ENCODE results near the gene BST2. TPM values are rescaled to one million over a fixed set of nuclear protein-coding genes. Genes with fewer than 3 reads are reported as not detected.
A peak's percentile ranks its signal among the peaks of the same experiment; 100 is the strongest.

The BST2 gene
- total and polyA plus RNA-seq, 5 donors from 2014 or later = 45.6 to 175 (median 157) TPM

- H3K4me3 Mint-ChIP-seq = peak overlapping the region in 2 of 4 donors; percentile 15 to 44
- Histone ChIP-seq H3K27me3 (ENCODE audit: control insufficient read depth, insufficient read depth, low read length) (no peaks in the 10 kb centered on the region), H3K27ac (ENCODE audit: insufficient read depth, low read length, poor library complexity, severe bottlenecking) (no peak overlapping the region), H3K4me3 (ENCODE audit: low read depth, low read length) (no peak overlapping the region), H3K36me3 (ENCODE audit: control insufficient read depth, insufficient read depth, low read length) (peaks cover 33% of the 10 kb centered on the region), H3K9me3 (ENCODE audit: control insufficient read depth in 2 of 2, low read length in 2 of 2) (no peaks in the 10 kb centered on the region), H3K4me1 (ENCODE audit: control insufficient read depth, insufficient read depth, low read length, poor library complexity, severe bottlenecking) (peaks cover 8% of the 10 kb centered on the region)
- no peaks in the 10 kb centered on the region for H3K27me3 Mint-ChIP-seq
- H3K4me1 Mint-ChIP-seq = peaks cover 0 to 16% (median 10%) of the 10 kb centered on the region in 4 donors
- no peak for DNase-seq
- no peaks in the 10 kb centered on the region for H3K9me3 Mint-ChIP-seq
- peaks cover 24% of the 10 kb centered on the region for H3K36me3 Mint-ChIP-seq
- no peak overlapping the region for H3K27ac Mint-ChIP-seq
- ATAC-seq (ENCODE audit: low read depth in 2 of 2) = no peak
These were observed 9.7 kb upstream of the BST2 start for GRCh38 chr19:17415121-17415520.

- Histone ChIP-seq H3K36me3 (ENCODE audit: control insufficient read depth, insufficient read depth, low read length) (peaks cover 33% of the 10 kb centered on the region), H3K9me3 (ENCODE audit: control insufficient read depth in 2 of 2, low read length in 2 of 2) (no peaks in the 10 kb centered on the region), H3K27ac (ENCODE audit: insufficient read depth, low read length, poor library complexity, severe bottlenecking) (no peak overlapping the region), H3K4me1 (ENCODE audit: control insufficient read depth, insufficient read depth, low read length, poor library complexity, severe bottlenecking) (peaks cover 2% of the 10 kb centered on the region), H3K27me3 (ENCODE audit: control insufficient read depth, insufficient read depth, low read length) (no peaks in the 10 kb centered on the region), H3K4me3 (ENCODE audit: low read depth, low read length) (no peak overlapping the region)
- peaks cover 0 to 12% (median 6%) of the 10 kb centered on the region in 4 donors for H3K4me1 Mint-ChIP-seq
- H3K27ac Mint-ChIP-seq = no peak overlapping the region
- ATAC-seq (ENCODE audit: low read depth in 2 of 2) (no peak), DNase-seq (no peak)
- H3K27me3 Mint-ChIP-seq = no peaks in the 10 kb centered on the region
- H3K36me3 Mint-ChIP-seq = peaks cover 24% of the 10 kb centered on the region
- no peak overlapping the region for H3K4me3 Mint-ChIP-seq
- H3K9me3 Mint-ChIP-seq = no peaks in the 10 kb centered on the region
These were observed 8.7 kb upstream of the BST2 start for GRCh38 chr19:17414097-17414496.

GRCh38 chr19:17411801-17412200 is 6.4 kb upstream of the BST2 start:
- no peak overlapping the region for H3K27ac Mint-ChIP-seq
- Histone ChIP-seq H3K27ac (ENCODE audit: insufficient read depth, low read length, poor library complexity, severe bottlenecking) (no peak overlapping the region), H3K27me3 (ENCODE audit: control insufficient read depth, insufficient read depth, low read length) (no peaks in the 10 kb centered on the region), H3K4me1 (ENCODE audit: control insufficient read depth, insufficient read depth, low read length, poor library complexity, severe bottlenecking) (peaks cover 11% of the 10 kb centered on the region), H3K9me3 (ENCODE audit: control insufficient read depth in 2 of 2, low read length in 2 of 2) (no peaks in the 10 kb centered on the region), H3K4me3 (ENCODE audit: low read depth, low read length) (no peak overlapping the region), H3K36me3 (ENCODE audit: control insufficient read depth, insufficient read depth, low read length) (peaks cover 33% of the 10 kb centered on the region)
- DNase-seq = no peak
- ATAC-seq (ENCODE audit: low read depth in 2 of 2) = no peak
- H3K36me3 Mint-ChIP-seq = peaks cover 20% of the 10 kb centered on the region
- no peaks in the 10 kb centered on the region for H3K27me3 Mint-ChIP-seq
- peak overlapping the region in 1 of 4 donors; percentile 35 for H3K4me3 Mint-ChIP-seq
- peaks cover 6 to 22% (median 11%) of the 10 kb centered on the region in 4 donors for H3K4me1 Mint-ChIP-seq
- H3K9me3 Mint-ChIP-seq = no peaks in the 10 kb centered on the region

GRCh38 chr19:17409990-17410389 is 4.6 kb upstream of the BST2 start:
- peaks cover 6 to 35% (median 11%) of the 10 kb centered on the region in 4 donors for H3K4me1 Mint-ChIP-seq
- no peaks in the 10 kb centered on the region for H3K27me3 ChIP-seq (ENCODE audit: control insufficient read depth, insufficient read depth, low read length)
- H3K27ac Mint-ChIP-seq = peak overlapping the region in 1 of 3 donors; percentile 91
- H3K27ac ChIP-seq (ENCODE audit: insufficient read depth, low read length, poor library complexity, severe bottlenecking) = no peak overlapping the region
- H3K27me3 Mint-ChIP-seq = no peaks in the 10 kb centered on the region
- H3K4me1 ChIP-seq (ENCODE audit: control insufficient read depth, insufficient read depth, low read length, poor library complexity, severe bottlenecking) = peaks cover 28% of the 10 kb centered on the region
- DNase-seq (no peak), ATAC-seq (ENCODE audit: low read depth in 2 of 2) (no peak)
- peak overlapping the region in 3 of 4 donors; percentile 15 to 62 (median 54) for H3K4me3 Mint-ChIP-seq
- H3K9me3 ChIP-seq (ENCODE audit: control insufficient read depth in 2 of 2, low read length in 2 of 2) = no peaks in the 10 kb centered on the region
- H3K36me3 Mint-ChIP-seq = peaks cover 12% of the 10 kb centered on the region
- no peak overlapping the region for H3K4me3 ChIP-seq (ENCODE audit: low read depth, low read length)
- no peaks in the 10 kb centered on the region for H3K9me3 Mint-ChIP-seq
- H3K36me3 ChIP-seq (ENCODE audit: control insufficient read depth, insufficient read depth, low read length) = peaks cover 30% of the 10 kb centered on the region

- Mint-ChIP-seq H3K4me1 (peaks cover 10 to 50% (median 11%) of the 10 kb centered on the region in 4 donors), H3K4me3 (peak overlapping the region; percentile 93 to 99 (median 94)), H3K36me3 (no peaks in the 10 kb centered on the region), H3K9me3 (no peaks in the 10 kb centered on the region), H3K27ac (peak overlapping the region; percentile 93 to 98 (median 94)), H3K27me3 (no peaks in the 10 kb centered on the region)
- Histone ChIP-seq H3K9me3 (ENCODE audit: control insufficient read depth in 2 of 2, low read length in 2 of 2) (no peaks in the 10 kb centered on the region), H3K4me3 (ENCODE audit: low read depth, low read length) (peak overlapping the region; percentile 90), H3K36me3 (ENCODE audit: control insufficient read depth, insufficient read depth, low read length) (peaks cover 12% of the 10 kb centered on the region), H3K27me3 (ENCODE audit: control insufficient read depth, insufficient read depth, low read length) (no peaks in the 10 kb centered on the region), H3K4me1 (ENCODE audit: control insufficient read depth, insufficient read depth, low read length, poor library complexity, severe bottlenecking) (peaks cover 44% of the 10 kb centered on the region), H3K27ac (ENCODE audit: insufficient read depth, low read length, poor library complexity, severe bottlenecking) (peak overlapping the region; percentile 87)
- ATAC-seq (ENCODE audit: low read depth in 2 of 2) = no peak
- no peak for DNase-seq
These were observed 1.4 kb upstream of the BST2 start for GRCh38 chr19:17406887-17407196.

- peak overlapping the region; percentile 90 for H3K4me3 ChIP-seq (ENCODE audit: low read depth, low read length)
- H3K27me3 ChIP-seq (ENCODE audit: control insufficient read depth, insufficient read depth, low read length) = no peaks in the 10 kb centered on the region
- H3K27ac ChIP-seq (ENCODE audit: insufficient read depth, low read length, poor library complexity, severe bottlenecking) = peak overlapping the region; percentile 87
- no peaks in the 10 kb centered on the region for H3K9me3 ChIP-seq (ENCODE audit: control insufficient read depth in 2 of 2, low read length in 2 of 2)
- no peaks in the 10 kb centered on the region for H3K9me3 Mint-ChIP-seq
- H3K36me3 Mint-ChIP-seq = no peaks in the 10 kb centered on the region
- peaks cover 9% of the 10 kb centered on the region for H3K36me3 ChIP-seq (ENCODE audit: control insufficient read depth, insufficient read depth, low read length)
- ATAC-seq (ENCODE audit: low read depth in 2 of 2) (peak in 1 of 2 donors; percentile 18), DNase-seq (peak in 1 of 3 donors; percentile 49)
- no peaks in the 10 kb centered on the region for H3K27me3 Mint-ChIP-seq
- peaks cover 44% of the 10 kb centered on the region for H3K4me1 ChIP-seq (ENCODE audit: control insufficient read depth, insufficient read depth, low read length, poor library complexity, severe bottlenecking)
- peak overlapping the region; percentile 93 to 98 (median 94) for H3K27ac Mint-ChIP-seq
- H3K4me3 Mint-ChIP-seq = peak overlapping the region; percentile 93 to 99 (median 94)
- peaks cover 10 to 48% (median 13%) of the 10 kb centered on the region in 4 donors for H3K4me1 Mint-ChIP-seq
These were observed 836 bp upstream of the BST2 start for GRCh38 chr19:17406046-17406886.

- no peak for DNase-seq
- Mint-ChIP-seq H3K27me3 (no peaks in the 10 kb centered on the region), H3K4me3 (peak overlapping the region; percentile 93 to 99 (median 94)), H3K9me3 (no peaks in the 10 kb centered on the region), H3K36me3 (no peaks in the 10 kb centered on the region), H3K27ac (peak overlapping the region; percentile 89 to 98 (median 93)), H3K4me1 (peaks cover 10 to 47% (median 13%) of the 10 kb centered on the region in 4 donors)
- peaks cover 44% of the 10 kb centered on the region for H3K4me1 ChIP-seq (ENCODE audit: control insufficient read depth, insufficient read depth, low read length, poor library complexity, severe bottlenecking)
- H3K9me3 ChIP-seq (ENCODE audit: control insufficient read depth in 2 of 2, low read length in 2 of 2) = no peaks in the 10 kb centered on the region
- no peaks in the 10 kb centered on the region for H3K27me3 ChIP-seq (ENCODE audit: control insufficient read depth, insufficient read depth, low read length)
- peak overlapping the region; percentile 90 for H3K4me3 ChIP-seq (ENCODE audit: low read depth, low read length)
- peaks cover 7% of the 10 kb centered on the region for H3K36me3 ChIP-seq (ENCODE audit: control insufficient read depth, insufficient read depth, low read length)
- no peak for ATAC-seq (ENCODE audit: low read depth in 2 of 2)
- H3K27ac ChIP-seq (ENCODE audit: insufficient read depth, low read length, poor library complexity, severe bottlenecking) = peak overlapping the region; percentile 87
These were observed 695 bp downstream of the BST2 start for GRCh38 chr19:17404621-17405249.
